Thyroid gland (tissue), 4 donors: ENCODE results near the gene UTS2R.

Experiments used
- CTCF ChIP-seq, 6 experiments: fragments of 200-600 bp in 3 of 6; fragments of 450-650 bp in 3 of 6; sonication (generic) in 3 of 6; IDR thresholded peaks; one replicate each; pipeline ENCODE4 v1.5.1; 2016 to 2019; ENCODE audit warnings: antibody characterized with exemption in 6 of 6, mild to moderate bottlenecking in 2 of 6, inconsistent platforms in 1 of 6, moderate library complexity in 1 of 6
- POLR2A ChIP-seq, 2 donors: fragments of 450-650 bp; IDR thresholded peaks; one replicate each; pipeline ENCODE4 v1.6.1; 2017; ENCODE audit warnings: antibody characterized with exemption in 2 of 2, mild to moderate bottlenecking in 2 of 2, moderate library complexity in 1 of 2

DNA sequence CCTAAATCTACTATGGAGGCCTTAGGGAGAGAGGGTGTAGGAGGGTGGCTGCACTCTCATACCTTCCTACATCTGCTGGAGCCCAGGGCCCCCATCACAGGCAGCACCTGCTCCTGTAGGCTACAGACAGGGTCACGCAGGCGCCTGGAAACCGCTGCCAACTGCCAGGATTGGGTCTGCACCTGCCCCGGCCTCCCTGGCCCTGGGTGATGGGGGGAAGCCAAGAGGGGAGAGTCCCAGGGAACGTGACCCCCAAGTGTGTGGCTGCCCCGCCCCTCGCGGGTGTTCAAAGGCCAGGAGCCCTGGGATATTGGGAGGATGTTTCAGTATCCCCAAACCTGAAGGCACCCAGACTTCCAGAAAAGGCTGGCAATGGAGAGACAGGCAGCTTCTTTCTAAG is 18.1 kb upstream of the UTS2R start:
- TF ChIP-seq POLR2A (IDR thresholded peaks at IDR 0.05) (no peak), CTCF (IDR thresholded peaks at IDR 0.05) (no peak)
